HCT116 (cell line): Measurements from ENCODE around the gene SEZ6L2. TPM values are rescaled to one million over a fixed set of nuclear protein-coding genes. Genes with fewer than 3 reads are reported as not detected.
"Not testable (repeated sequence)": the region's sequence is repeated elsewhere in the genome, so short reads cannot be mapped to it uniquely, and the experiment has no call there.

ENCODE experiments used
- ATAC-seq: fragments of 200-7000 bp; cut with Tn5 transposase; 2 replicates; pipeline ENCODE4 v1.9.1; 2020; ENCODE audit warnings: mild to moderate bottlenecking, moderate library complexity
- BruUV-seq: library from RNA; stranded (reverse); fragments of 400-500 nt; replicated peaks from 2 replicates; lab custom pipeline; 2021; lab: Mats Ljungman, UMichigan
- CTCF ChIA-PET: fragments of 300-600 bp; sonication (Branson Sonifier 250); formaldehyde crosslinking; loops from one replicate; lab custom pipeline; 2021; ENCODE audit warnings: antibody characterized with exemption; lab: Charles Lee
- POLR2A ChIA-PET: fragments of 300-600, 350-600 bp; sonication (Branson Sonifier 250); formaldehyde crosslinking; loops from one replicate; lab custom pipeline; 2021; ENCODE audit warnings: antibody characterized with exemption; lab: Charles Lee
- RAD21 ChIA-PET, 2 experiments: fragments of 300-600 bp; sonication (Branson Sonifier 250); formaldehyde crosslinking; loops; one replicate each; lab custom pipeline; 2023; ENCODE audit warnings: low total read pairs in 2 of 2; ENCODE audit not compliant: uncharacterized antibody in 2 of 2, unreplicated experiment in 2 of 2, low non-redundant PET in 1 of 2; lab: Charles Lee
- DNase-seq: peaks from one replicate; pipeline ENCODE4 v3.0.0-alpha.2; 2010; ENCODE audit warnings: low read depth, low spot score
- H2AFZ ChIP-seq: fragments of 200-600 bp; shearing (Covaris generic), sonication (generic); 2 replicates; pipeline ENCODE4 v1.6.1; 2017; ENCODE audit warnings: low read depth, mixed run types, mixed read lengths, antibody characterized with exemption, low read length; ENCODE audit not compliant: poor library complexity, severe bottlenecking
- H3K27ac ChIP-seq: 2 replicates; pipeline ENCODE4 v1.5.1; 2012; ENCODE audit warnings: low read depth, low read length
- H3K27me3 ChIP-seq: fragments of 200-600 bp; sonication (generic); 2 replicates; pipeline ENCODE4 v1.6.1; 2016; ENCODE audit warnings: mixed run types, low read length, mixed read lengths; ENCODE audit not compliant: insufficient read depth
- H3K36me3 ChIP-seq, 2 experiments: fragments of 200-500 bp in 1 of 2; fragments of 200-600 bp in 1 of 2; sonication (Bioruptor generic) in 1 of 2; sonication (generic) in 1 of 2; 2 replicates each; pipeline versions ENCODE4 v1.5.1 to v1.6.1; 2014 to 2016; ENCODE audit warnings: low read length in 2 of 2, inconsistent platforms in 1 of 2, mixed read lengths in 1 of 2, mixed run types in 1 of 2; ENCODE audit not compliant: insufficient read depth in 2 of 2, control insufficient read depth in 1 of 2
- H3K4me1 ChIP-seq, 2 experiments: fragments of 200-600 bp in 1 of 2; sonication (generic) in 1 of 2; 2 replicates each; pipeline versions ENCODE4 v1.5.1 to v1.6.1; 2012 to 2017; ENCODE audit warnings: low read length in 2 of 2, inconsistent platforms in 1 of 2, mild to moderate bottlenecking in 1 of 2, mixed read lengths in 1 of 2, mixed run types in 1 of 2, moderate library complexity in 1 of 2; ENCODE audit not compliant: insufficient read depth in 2 of 2, control insufficient read depth in 1 of 2
- H3K4me2 ChIP-seq: fragments of 200-600 bp; sonication (generic); 2 replicates; pipeline ENCODE4 v1.6.1; 2017; ENCODE audit warnings: mixed run types, low read length, mixed read lengths
- H3K4me3 ChIP-seq, 2 experiments: fragments of 200-600 bp in 1 of 2; sonication (generic) in 1 of 2; replicated peaks in 1 of 2; 2 replicates each; pipeline ENCODE4 v1.5.1; 2011 to 2016; ENCODE audit warnings: low read length in 2 of 2, control low read depth in 1 of 2, low read depth in 1 of 2, mild to moderate bottlenecking in 1 of 2, mixed read lengths in 1 of 2, mixed run types in 1 of 2
- H3K79me2 ChIP-seq: fragments of 200-600 bp; sonication (generic); 2 replicates; pipeline ENCODE4 v1.6.1; 2017; ENCODE audit warnings: mild to moderate bottlenecking, mixed run types, low read length, moderate library complexity, mixed read lengths; ENCODE audit not compliant: insufficient read depth
- H3K9ac ChIP-seq: fragments of 200-600 bp; sonication (generic); 2 replicates; pipeline ENCODE4 v1.6.1; 2016; ENCODE audit warnings: low read length, mixed read lengths
- H3K9me2 ChIP-seq: fragments of 200-600 bp; sonication (generic), shearing (Covaris generic); 2 replicates; pipeline ENCODE4 v1.6.1; 2017; ENCODE audit warnings: mixed run types, mild to moderate bottlenecking, moderate library complexity; ENCODE audit not compliant: insufficient read depth
- H3K9me3 ChIP-seq, 2 experiments: fragments of 200-500 bp in 1 of 2; fragments of 200-600 bp in 1 of 2; sonication (Bioruptor generic) in 1 of 2; sonication (generic) in 1 of 2; 2 replicates each; pipeline ENCODE4 v1.6.1; 2014 to 2017; ENCODE audit warnings: low read length in 2 of 2, mixed read lengths in 2 of 2, inconsistent platforms in 1 of 2, low read depth in 1 of 2, mild to moderate bottlenecking in 1 of 2, mixed run types in 1 of 2, moderate library complexity in 1 of 2; ENCODE audit not compliant: control insufficient read depth in 1 of 2, insufficient read depth in 1 of 2
- H4K20me1 ChIP-seq: fragments of 200-600 bp; sonication (generic), shearing (Covaris generic); 2 replicates; pipeline ENCODE4 v1.6.1; 2017; ENCODE audit warnings: mixed run types, mild to moderate bottlenecking, moderate library complexity; ENCODE audit not compliant: insufficient read depth
- ATF3 ChIP-seq: IDR thresholded peaks from 2 replicates; pipeline ENCODE4 v1.6.1; 2012
- CBX3 ChIP-seq: IDR thresholded peaks from 2 replicates; pipeline ENCODE4 v1.6.1; 2012; ENCODE audit warnings: low read depth
- CEBPB ChIP-seq: IDR thresholded peaks from 2 replicates; pipeline ENCODE4 v1.6.1; 2012; ENCODE audit warnings: low read depth
- EGR1 ChIP-seq: IDR thresholded peaks from 2 replicates; pipeline ENCODE4 v1.6.1; 2012; ENCODE audit warnings: low read depth
- EZH2phosphoT487 ChIP-seq: fragments of 200-600 bp; IDR thresholded peaks from 2 replicates; pipeline ENCODE4 v1.6.1; 2018; ENCODE audit warnings: antibody characterized with exemption, borderline replicate concordance
- FOSL1 ChIP-seq: IDR thresholded peaks from 2 replicates; pipeline ENCODE4 v1.6.1; 2012; ENCODE audit warnings: low read depth
- JUND ChIP-seq: IDR thresholded peaks from 2 replicates; pipeline ENCODE4 v1.6.1; 2012
- POLR2AphosphoS5 ChIP-seq: IDR thresholded peaks from 2 replicates; pipeline ENCODE4 v1.6.1; 2011; ENCODE audit warnings: mild to moderate bottlenecking, low read depth, low read length, moderate library complexity
- REST ChIP-seq: IDR thresholded peaks from 2 replicates; pipeline ENCODE4 v1.6.1; 2012; ENCODE audit warnings: low read depth
- SP1 ChIP-seq: IDR thresholded peaks from 2 replicates; pipeline ENCODE4 v1.6.1; 2012; ENCODE audit warnings: low read depth
- SRF ChIP-seq: IDR thresholded peaks from 2 replicates; pipeline ENCODE4 v1.6.1; 2012; ENCODE audit warnings: low read depth
- TCF7L2 ChIP-seq: IDR thresholded peaks from 2 replicates; pipeline ENCODE4 v1.7.0; 2011; ENCODE audit warnings: borderline replicate concordance, inconsistent platforms; ENCODE audit not compliant: insufficient read depth, insufficient read length; ENCODE audit errors: extremely low read depth
- intact Hi-C: fragments of 100-400 bp; cut with micrococcal nuclease; formaldehyde crosslinking; loops from 2 replicates; pipeline ENCODE4 v1.10.0; 2022
- total RNA-seq: library from RNA; stranded (reverse); gene quantifications from one replicate; pipeline ENCODE4 v1.2.1, GENCODE V29; 2021; ENCODE audit not compliant: unreplicated experiment
- TF ChIP-seq, protein P1 (sequence below), 3 experiments: fragments of 200-600 bp in 1 of 3; sonication (generic) in 1 of 3; IDR thresholded peaks in 2 of 3; conservative IDR thresholded peaks in 1 of 3; 2 replicates each; pipeline ENCODE4 v1.5.1; 2012 to 2017; ENCODE audit warnings: low read depth in 2 of 3, low read length in 2 of 3, antibody characterized with exemption in 1 of 3, borderline replicate concordance in 1 of 3, control low read depth in 1 of 3, mild to moderate bottlenecking in 1 of 3, mixed read lengths in 1 of 3, mixed run types in 1 of 3, moderate library complexity in 1 of 3; ENCODE audit not compliant: insufficient read depth in 1 of 3

SEZ6L2 gene
- total RNA-seq, 1 experiment from 2014 or later, result 49.3 TPM

- Histone ChIP-seq H3K9me2 (no peaks in the 10 kb centered on the region), H3K4me2 (no peak overlapping the region), H3K27ac (no peak overlapping the region), H2AFZ (no peak overlapping the region), H3K4me1 (peaks cover 0 to 11% of the 10 kb centered on the region in 2 experiments; a peak in 2 of 4 replicates), H3K9ac (no peak overlapping the region), H3K27me3 (no peaks in the 10 kb centered on the region), H3K9me3 (no peaks in the 10 kb centered on the region)
- no peak for ATAC-seq
- no TSS peak for BruUV-seq
- TF ChIP-seq CEBPB (no peak), ATF3 (no peak), EZH2phosphoT487 (no peak), SRF (no peak), POLR2AphosphoS5 (no peak), SP1 (no peak), JUND (no peak), REST (no peak), EGR1 (no peak), TCF7L2 (no peak), FOSL1 (no peak), CBX3 (no peak)
- TF ChIP-seq, protein P1, sequence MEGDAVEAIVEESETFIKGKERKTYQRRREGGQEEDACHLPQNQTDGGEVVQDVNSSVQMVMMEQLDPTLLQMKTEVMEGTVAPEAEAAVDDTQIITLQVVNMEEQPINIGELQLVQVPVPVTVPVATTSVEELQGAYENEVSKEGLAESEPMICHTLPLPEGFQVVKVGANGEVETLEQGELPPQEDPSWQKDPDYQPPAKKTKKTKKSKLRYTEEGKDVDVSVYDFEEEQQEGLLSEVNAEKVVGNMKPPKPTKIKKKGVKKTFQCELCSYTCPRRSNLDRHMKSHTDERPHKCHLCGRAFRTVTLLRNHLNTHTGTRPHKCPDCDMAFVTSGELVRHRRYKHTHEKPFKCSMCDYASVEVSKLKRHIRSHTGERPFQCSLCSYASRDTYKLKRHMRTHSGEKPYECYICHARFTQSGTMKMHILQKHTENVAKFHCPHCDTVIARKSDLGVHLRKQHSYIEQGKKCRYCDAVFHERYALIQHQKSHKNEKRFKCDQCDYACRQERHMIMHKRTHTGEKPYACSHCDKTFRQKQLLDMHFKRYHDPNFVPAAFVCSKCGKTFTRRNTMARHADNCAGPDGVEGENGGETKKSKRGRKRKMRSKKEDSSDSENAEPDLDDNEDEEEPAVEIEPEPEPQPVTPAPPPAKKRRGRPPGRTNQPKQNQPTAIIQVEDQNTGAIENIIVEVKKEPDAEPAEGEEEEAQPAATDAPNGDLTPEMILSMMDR (IDR thresholded peaks at IDR 0.05 in 2 of 3, conservative IDR thresholded peaks at IDR 0.05 in 1 of 3; ENCODE audit: borderline replicate concordance in 1 of 3, insufficient read depth in 1 of 3, low read depth in 2 of 3, low read length in 2 of 3), result no peak
- TF ChIP-seq, all 23 proteins: peak for 0
- Histone ChIP-seq H4K20me1 (no peaks in the 10 kb centered on the region), H3K79me2 (no peaks in the 10 kb centered on the region), H3K36me3 (no peaks in the 10 kb centered on the region), H3K4me3 (no peak overlapping the region)
- ChIA-PET RAD21 (no interaction called here), POLR2A (no interaction called here), CTCF (no interaction called here)
- no peak for DNase-seq
- intact Hi-C loops, result no loop called here
Measured at GRCh38 chr16:29871822-29872546, 27.4 kb downstream of the SEZ6L2 start.

GRCh38 chr16:29869067-29869466 lies 30.3 kb downstream of the SEZ6L2 start:
- H3K9ac ChIP-seq, result not testable (repeated sequence)

More at GRCh38 chr16:29869067-29869466, 30.3 kb downstream of the SEZ6L2 start:
- H3K79me2 ChIP-seq, H3K9me3 ChIP-seq, H3K4me3 ChIP-seq, H3K36me3 ChIP-seq, H2AFZ ChIP-seq, RAD21 ChIA-PET, BruUV-seq, H4K20me1 ChIP-seq, intact Hi-C loops, H3K4me2 ChIP-seq, DNase-seq, H3K27ac ChIP-seq, H3K27me3 ChIP-seq, H3K9me2 ChIP-seq: not testable (repeated sequence)
- POLR2A ChIA-PET, result interaction anchor here (0.6 kb wide), 1 partner anchor 41 kb away, joined by 5 read pairs; no protein-coding TSS in a partner anchor
- peaks cover 0 to 11% of the 10 kb centered on the region in 2 experiments; a peak in 2 of 4 replicates for H3K4me1 ChIP-seq
- ATAC-seq, result peak; percentile 56; the same call in 1 of the 2 replicates
- CTCF ChIA-PET, result interaction anchor here (2.7 kb wide), 1 partner anchor 20 kb away, joined by 8 read pairs; no protein-coding TSS in a partner anchor
